ENCODE measurements around the gene CFAP210.

The CFAP210 gene

GRCh38 chr2:169636440-169637097 lies 57.6 kb downstream of the CFAP210 start:
- TF ChIP-seq PRDM1 (tag by site-specific recombination; IDR thresholded peaks at IDR 0.05), result peak; percentile 57
- TF ChIP-seq ZNF571 (tag by site-specific recombination; IDR thresholded peaks at IDR 0.05), result no peak
- H3K4me1 ChIP-seq (ENCODE audit: control insufficient read depth, insufficient read depth, low read length), result no peaks in the 10 kb centered on the region
- H3K9me3 ChIP-seq (ENCODE audit: control insufficient read depth, insufficient read depth, low read depth, low read length), result no peaks in the 10 kb centered on the region
- no peak overlapping the region for H3K4me3 ChIP-seq (ENCODE audit: low read depth, low read length)
- POLR2A ChIA-PET, result no interaction called here
- CTCF ChIA-PET, result interaction anchor here (0.5 to 0.8 kb wide), 3 partner anchors 19 to 1293 kb away, joined by 3 to 8 read pairs (median 3); no protein-coding TSS in a partner anchor
- H3K27ac ChIP-seq (ENCODE audit: extremely low read depth, low read depth, low read length), result no peak overlapping the region
- H3K36me3 ChIP-seq (ENCODE audit: control insufficient read depth in 2 of 2, insufficient read depth in 1 of 2, low read length in 2 of 2), result peaks cover 45 to 59% of the 10 kb centered on the region in 2 experiments

- ChIA-PET POLR2A (no interaction called here), CTCF (no interaction called here)
- Histone ChIP-seq H3K36me3 (ENCODE audit: control insufficient read depth in 2 of 2, insufficient read depth in 1 of 2, low read length in 2 of 2) (peaks cover 8 to 53% of the 10 kb centered on the region in 2 experiments; a peak in 2 of 3 replicates), H3K9me3 (ENCODE audit: control insufficient read depth, insufficient read depth, low read depth, low read length) (no peaks in the 10 kb centered on the region), H3K4me3 (ENCODE audit: low read depth, low read length) (no peak overlapping the region), H3K4me1 (ENCODE audit: control insufficient read depth, insufficient read depth, low read length) (no peaks in the 10 kb centered on the region), H3K27ac (ENCODE audit: extremely low read depth, low read depth, low read length) (no peak overlapping the region)
- TF ChIP-seq ZNF211 (tag by site-specific recombination; IDR thresholded peaks at IDR 0.05; ENCODE audit: low read depth) (no peak), ZNF571 (tag by site-specific recombination; IDR thresholded peaks at IDR 0.05) (no peak), KLF7 (tag by site-specific recombination; IDR thresholded peaks at IDR 0.05; ENCODE audit: borderline replicate concordance) (no peak), ZNF692 (tag by site-specific recombination; IDR thresholded peaks at IDR 0.05) (no peak), ZNF629 (tag by site-specific recombination; IDR thresholded peaks at IDR 0.05) (no peak), TRIM28 (IDR thresholded peaks at IDR 0.05; ENCODE audit: borderline replicate concordance, low read length) (no peak), ZSCAN5A (tag by site-specific recombination; IDR thresholded peaks at IDR 0.05) (no peak), ATF2 (tag by site-specific recombination; IDR thresholded peaks at IDR 0.05; ENCODE audit: low read depth) (no peak), ZNF112 (tag by site-specific recombination; IDR thresholded peaks at IDR 0.05) (no peak), ZBTB7A (tag by site-specific recombination; IDR thresholded peaks at IDR 0.05; ENCODE audit: low read depth) (no peak), ZXDB (tag by site-specific recombination; IDR thresholded peaks at IDR 0.05) (no peak), ZNF521 (tag by site-specific recombination; IDR thresholded peaks at IDR 0.05) (no peak)
These were observed 68.4 kb downstream of the CFAP210 start for GRCh38 chr2:169625781-169626180.

- Histone ChIP-seq H3K4me1 (ENCODE audit: control insufficient read depth, insufficient read depth, low read length) (no peaks in the 10 kb centered on the region), H3K27ac (ENCODE audit: extremely low read depth, low read depth, low read length) (no peak overlapping the region), H3K4me3 (ENCODE audit: low read depth, low read length) (no peak overlapping the region), H3K36me3 (ENCODE audit: control insufficient read depth in 2 of 2, insufficient read depth in 1 of 2, low read length in 2 of 2) (peaks cover 8 to 48% of the 10 kb centered on the region in 2 experiments; a peak in 2 of 3 replicates), H3K9me3 (ENCODE audit: control insufficient read depth, insufficient read depth, low read depth, low read length) (no peaks in the 10 kb centered on the region)
- TF ChIP-seq PRDM2 (tag by site-specific recombination; IDR thresholded peaks at IDR 0.05; ENCODE audit: borderline replicate concordance) (no peak), ZNF221 (tag by site-specific recombination; IDR thresholded peaks at IDR 0.05; ENCODE audit: borderline replicate concordance) (no peak), TCF7L2 (IDR thresholded peaks at IDR 0.05; ENCODE audit: borderline replicate concordance, low read depth, low read length) (no peak)
- POLR2A ChIA-PET, result no interaction called here
- CTCF ChIA-PET, result no interaction called here
These were observed 71.0 kb downstream of the CFAP210 start for GRCh38 chr2:169623235-169623634.

All from HEK293 (cell line).